Measurements from ENCODE around the gene NTM.

NTM gene

GRCh38 chr11:131998020-131998419 lies 627.6 kb downstream of the NTM start (continued):
- TF ChIP-seq TSHZ1 (tag by site-specific recombination; IDR thresholded peaks at IDR 0.05; ENCODE audit: borderline replicate concordance) (peak; percentile 50; the same call in 1 of the 2 replicates), ZNF335 (tag by site-specific recombination; conservative IDR thresholded peaks at IDR 0.05) (no peak), ZNF324 (tag by site-specific recombination; IDR thresholded peaks at IDR 0.05) (no peak), ZNF473 (tag by site-specific recombination; IDR thresholded peaks at IDR 0.05) (no peak), PRDM6 (tag by site-specific recombination; IDR thresholded peaks at IDR 0.05) (peak; percentile 99), ZNF830 (tag by site-specific recombination; IDR thresholded peaks at IDR 0.05; ENCODE audit: low read depth) (no peak), MYNN (tag by site-specific recombination; IDR thresholded peaks at IDR 0.05; ENCODE audit: borderline replicate concordance) (peak; percentile 73), PRDM4 (tag by site-specific recombination; IDR thresholded peaks at IDR 0.05) (peak; percentile 77), ZBTB49 (tag by site-specific recombination; IDR thresholded peaks at IDR 0.05; ENCODE audit: low read depth) (peak; percentile 65; the same call in 1 of the 2 replicates), ZNF48 (tag by site-specific recombination; IDR thresholded peaks at IDR 0.05) (no peak), ZNF670 (tag by site-specific recombination; IDR thresholded peaks at IDR 0.05; ENCODE audit: low read depth) (no peak), YY2 (tag by site-specific recombination; IDR thresholded peaks at IDR 0.05) (no peak), ZSCAN5A (tag by site-specific recombination; IDR thresholded peaks at IDR 0.05) (no peak), ZNF24 (tag by site-specific recombination; IDR thresholded peaks at IDR 0.05) (0 out of 2 replicates have a peak, but pooled peaks have one; percentile 21), ZBTB44 (tag by site-specific recombination; IDR thresholded peaks at IDR 0.05) (peak; percentile 94), PBX3 (CRISPR knock-in tag; IDR thresholded peaks at IDR 0.05) (no peak), ZNF132 (tag by site-specific recombination; IDR thresholded peaks at IDR 0.05; ENCODE audit: borderline replicate concordance) (no peak), RBAK (tag by site-specific recombination; IDR thresholded peaks at IDR 0.05) (no peak), IKZF3 (tag by site-specific recombination; IDR thresholded peaks at IDR 0.05) (peak; percentile 85), HIC1 (tag by site-specific recombination; IDR thresholded peaks at IDR 0.05) (peak; percentile 60; the same call in 1 of the 2 replicates), ZNF114 (tag by site-specific recombination; IDR thresholded peaks at IDR 0.05) (no peak), GLI2 (tag by site-specific recombination; IDR thresholded peaks at IDR 0.05; ENCODE audit: borderline replicate concordance, low read depth) (peak; percentile 87), MZF1 (tag by site-specific recombination; IDR thresholded peaks at IDR 0.05; ENCODE audit: borderline replicate concordance) (peak; percentile 67; the same call in 1 of the 2 replicates)

Measured in HEK293 (cell line).